ENCODE data around the gene SUSD5. TPM values are rescaled to one million over a fixed set of nuclear protein-coding genes. Genes with fewer than 3 reads are reported as not detected.
A peak's percentile ranks its signal among the peaks of the same experiment; 100 is the strongest.

Gene SUSD5
- total and polyA plus RNA-seq, 2 of the 4 experiments (the other 2 are of a cell fraction): 1.4 to 2.9 TPM

DNA sequence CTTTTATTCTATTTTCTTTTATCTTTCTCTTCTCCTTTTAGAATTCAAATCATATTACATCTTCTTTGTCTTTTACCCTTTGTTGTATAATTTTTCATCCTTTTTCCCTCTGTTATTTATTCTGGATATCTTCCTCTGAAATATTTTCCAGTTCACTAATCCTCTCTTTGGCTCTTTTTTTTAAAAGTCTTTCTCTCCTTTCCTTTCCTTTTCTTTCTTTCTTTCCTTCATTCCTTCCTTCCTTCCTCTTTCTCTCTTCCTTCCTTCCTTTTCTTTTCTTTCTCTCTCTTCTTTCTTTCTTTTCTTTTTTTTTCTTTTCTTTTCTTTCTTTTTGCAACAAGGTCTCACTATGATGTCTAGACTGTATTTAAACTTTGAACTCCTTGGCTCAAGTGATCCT, 9.3 kb downstream of the SUSD5 start:
- no TSS peak for BruUV-seq (replicated peaks)
- H4K20me1 ChIP-seq (ENCODE audit: insufficient read depth, low read length): no peaks in the 10 kb centered on the region
- no peak overlapping the region for H3K4ac ChIP-seq (ENCODE audit: low read depth, low read length)
- H3K56ac ChIP-seq (ENCODE audit: extremely low read depth, insufficient read depth, low read length): no peak overlapping the region
- no peak overlapping the region for H2BK5ac ChIP-seq (ENCODE audit: low read depth, low read length, poor library complexity, severe bottlenecking)
- no peaks in the 10 kb centered on the region for H3K4me1 ChIP-seq (ENCODE audit: control insufficient read depth, insufficient read depth, low read length)
- no peaks in the 10 kb centered on the region for H3K36me3 ChIP-seq (ENCODE audit: control insufficient read depth, insufficient read depth, low read length)
- no peak overlapping the region for H2BK120ac ChIP-seq (ENCODE audit: low read depth, low read length)
- no peak overlapping the region for H3K4me3 ChIP-seq (ENCODE audit: insufficient read depth, low read depth, low read length)
- TF ChIP-seq MAFK (IDR thresholded peaks at IDR 0.05; ENCODE audit: low read depth, low read length) (no peak), RCOR1 (IDR thresholded peaks at IDR 0.05; ENCODE audit: insufficient replicate concordance, low read length) (peak; percentile 61)
- no peaks in the 10 kb centered on the region for H3K79me1 ChIP-seq (ENCODE audit: low read depth in 1 of 2, low read length in 2 of 2)
- no peak overlapping the region for H3K18ac ChIP-seq (ENCODE audit: low read depth, low read length)
- H3K9me3 ChIP-seq (ENCODE audit: control insufficient read depth, insufficient read depth, low read length): peaks cover 5% of the 10 kb centered on the region
- H2BK15ac ChIP-seq (ENCODE audit: low read depth, low read length): no peak overlapping the region
- no peak overlapping the region for H2AFZ ChIP-seq (replicated peaks; ENCODE audit: low read length, poor library complexity)
- no peaks in the 10 kb centered on the region for H3K9me1 ChIP-seq (ENCODE audit: insufficient read depth, low read length)
- H3K23ac ChIP-seq (ENCODE audit: low read depth, low read length): no peak overlapping the region
- no peak for ATAC-seq (ENCODE audit: low read depth)
- no peak overlapping the region for H3K27ac ChIP-seq (ENCODE audit: insufficient read depth, low read length)
- in situ Hi-C loops (cut with MboI; ENCODE audit: low sequenced_read_pairs): no loop called here
- no peaks in the 10 kb centered on the region for H3K27me3 ChIP-seq (ENCODE audit: control insufficient read depth, insufficient read depth, low read length)
- H3K4me2 ChIP-seq (ENCODE audit: low read depth, low read length): no peak overlapping the region
- H4K5ac ChIP-seq (ENCODE audit: low read depth, low read length): no peak overlapping the region
- intact Hi-C loops (cut with micrococcal nuclease): loop anchor here (2.0 kb wide), 1 partner anchor 29 kb away; no protein-coding TSS in a partner anchor
- no peak overlapping the region for H4K91ac ChIP-seq (ENCODE audit: insufficient read depth, low read depth, low read length)
- POLR2A ChIA-PET (ENCODE audit: unreplicated experiment): no interaction called here
- dilution Hi-C loops (cut with HindIII; ENCODE audit: low sequenced_read_pairs, unreplicated experiment): no loop called here
- H2AK9ac ChIP-seq (replicated peaks; ENCODE audit: low read depth, low read length, poor library complexity): no peak overlapping the region
- CTCF ChIA-PET: no interaction called here
- H2AK5ac ChIP-seq (ENCODE audit: low read depth, low read length): no peak overlapping the region
- no peak for DNase-seq
- H2BK20ac ChIP-seq (ENCODE audit: low read depth, low read length): no peak overlapping the region
- no peak overlapping the region for H3K14ac ChIP-seq (replicated peaks; ENCODE audit: low read depth, low read length)
- H3K9ac ChIP-seq (ENCODE audit: low read depth, low read length): no peak overlapping the region
- H4K8ac ChIP-seq (ENCODE audit: low read depth in 2 of 2, low read length in 2 of 2): no peak overlapping the region

Measured in IMR-90 (cell line).